Activated B cell treated with CpG ODN at 0.5 μM for 24 hours (primary cell): ENCODE results near the gene ARSB. TPM values are rescaled to one million over a fixed set of nuclear protein-coding genes. Genes with fewer than 3 reads are reported as not detected.

Experiments
- ATAC-seq: fragments of 200-7000 bp; cut with Tn5 transposase; one replicate; pipeline ENCODE4 v1.10.0; 2021; ENCODE audit warnings: low read depth, mild to moderate bottlenecking, moderate library complexity
- CTCF ChIA-PET: fragments of 350-600 bp; sonication (Branson Sonifier 250); formaldehyde crosslinking; loops from one replicate; lab custom pipeline; 2021; ENCODE audit warnings: antibody characterized with exemption; lab: Charles Lee
- POLR2A ChIA-PET: fragments of 350-600 bp; sonication (Branson Sonifier 250); formaldehyde crosslinking; loops from one replicate; lab custom pipeline; 2021; ENCODE audit warnings: antibody characterized with exemption; lab: Charles Lee
- DNase-seq: peaks from one replicate; pipeline ENCODE4 v3.0.0; 2022
- H3K27ac Mint-ChIP-seq: one replicate; pipeline ENCODE4 v1.8.0; 2020; ENCODE audit warnings: mixed read lengths
- H3K27me3 Mint-ChIP-seq: one replicate; pipeline ENCODE4 v1.8.0; 2021; ENCODE audit warnings: mixed read lengths
- H3K36me3 Mint-ChIP-seq: one replicate; pipeline ENCODE4 v1.8.0; 2021; ENCODE audit warnings: low read depth, mixed read lengths
- H3K4me1 Mint-ChIP-seq: one replicate; pipeline ENCODE4 v1.8.0; 2021; ENCODE audit warnings: mixed read lengths
- H3K4me3 Mint-ChIP-seq: one replicate; pipeline ENCODE4 v1.8.0; 2020; ENCODE audit warnings: mild to moderate bottlenecking, mixed read lengths
- H3K9me3 Mint-ChIP-seq: one replicate; pipeline ENCODE4 v1.8.0; 2020; ENCODE audit warnings: mixed read lengths
- intact Hi-C: fragments of 100-400 bp; cut with micrococcal nuclease; formaldehyde crosslinking; loops from one replicate; pipeline ENCODE4 v1.15.1; 2024
- total RNA-seq: library from RNA; stranded (reverse); gene quantifications from 2 replicates; pipeline ENCODE4 v1.2.3, GENCODE V29; 2022
- TF ChIP-seq, protein P1 (sequence below): fragments of 200-600 bp; IDR thresholded peaks from one replicate; pipeline ENCODE4 v1.8.0; 2022; ENCODE audit warnings: antibody characterized with exemption, mild to moderate bottlenecking

ARSB gene
- total RNA-seq, 1 donor from 2014 or later, result 15.6 TPM

DNA sequence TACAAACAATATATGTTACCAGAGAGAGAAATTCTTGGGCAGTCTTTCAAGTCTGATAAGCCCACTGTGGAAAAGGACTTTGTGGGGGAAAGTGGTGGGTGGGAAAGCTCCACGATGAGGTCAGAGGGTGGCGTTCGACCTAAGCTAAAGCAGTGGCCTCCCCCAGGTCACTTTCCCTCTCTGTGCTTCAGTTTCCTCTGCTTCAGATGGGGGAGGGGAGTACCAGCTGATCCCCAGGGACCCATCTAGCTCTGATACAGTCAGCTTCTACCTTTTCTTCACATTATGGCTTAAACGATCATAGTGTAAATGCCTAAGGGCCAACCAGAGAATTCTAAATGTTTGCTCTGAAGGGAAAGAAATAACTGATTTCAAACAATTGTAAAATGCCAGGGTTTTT is 36.6 kb upstream of the ARSB start:
- peaks cover 51% of the 10 kb centered on the region for H3K27me3 Mint-ChIP-seq
- DNase-seq (no peak), ATAC-seq (no peak)
- no peaks in the 10 kb centered on the region for H3K36me3 Mint-ChIP-seq
- no peak overlapping the region for H3K27ac Mint-ChIP-seq
- TF ChIP-seq, protein P1, sequence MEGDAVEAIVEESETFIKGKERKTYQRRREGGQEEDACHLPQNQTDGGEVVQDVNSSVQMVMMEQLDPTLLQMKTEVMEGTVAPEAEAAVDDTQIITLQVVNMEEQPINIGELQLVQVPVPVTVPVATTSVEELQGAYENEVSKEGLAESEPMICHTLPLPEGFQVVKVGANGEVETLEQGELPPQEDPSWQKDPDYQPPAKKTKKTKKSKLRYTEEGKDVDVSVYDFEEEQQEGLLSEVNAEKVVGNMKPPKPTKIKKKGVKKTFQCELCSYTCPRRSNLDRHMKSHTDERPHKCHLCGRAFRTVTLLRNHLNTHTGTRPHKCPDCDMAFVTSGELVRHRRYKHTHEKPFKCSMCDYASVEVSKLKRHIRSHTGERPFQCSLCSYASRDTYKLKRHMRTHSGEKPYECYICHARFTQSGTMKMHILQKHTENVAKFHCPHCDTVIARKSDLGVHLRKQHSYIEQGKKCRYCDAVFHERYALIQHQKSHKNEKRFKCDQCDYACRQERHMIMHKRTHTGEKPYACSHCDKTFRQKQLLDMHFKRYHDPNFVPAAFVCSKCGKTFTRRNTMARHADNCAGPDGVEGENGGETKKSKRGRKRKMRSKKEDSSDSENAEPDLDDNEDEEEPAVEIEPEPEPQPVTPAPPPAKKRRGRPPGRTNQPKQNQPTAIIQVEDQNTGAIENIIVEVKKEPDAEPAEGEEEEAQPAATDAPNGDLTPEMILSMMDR, result no peak
- ChIA-PET CTCF (interaction anchor here (0.9 to 4.6 kb wide), 9 partner anchors 12 to 836 kb away, joined by 3 to 47 read pairs (median 7); partner anchors contain the start of gene ARSB), POLR2A (interaction anchor here (3.2 kb wide), 1 partner anchor 37 kb away, joined by 16 read pairs; the partner anchor contains the start of gene ARSB)
- H3K9me3 Mint-ChIP-seq, result no peaks in the 10 kb centered on the region
- no peak overlapping the region for H3K4me3 Mint-ChIP-seq
- H3K4me1 Mint-ChIP-seq, result peaks cover 17% of the 10 kb centered on the region
- intact Hi-C loops, result loop anchor here (1.0 to 2.0 kb wide), 6 partner anchors 37 to 1062 kb away; partner anchors contain the start of gene ARSB

DNA sequence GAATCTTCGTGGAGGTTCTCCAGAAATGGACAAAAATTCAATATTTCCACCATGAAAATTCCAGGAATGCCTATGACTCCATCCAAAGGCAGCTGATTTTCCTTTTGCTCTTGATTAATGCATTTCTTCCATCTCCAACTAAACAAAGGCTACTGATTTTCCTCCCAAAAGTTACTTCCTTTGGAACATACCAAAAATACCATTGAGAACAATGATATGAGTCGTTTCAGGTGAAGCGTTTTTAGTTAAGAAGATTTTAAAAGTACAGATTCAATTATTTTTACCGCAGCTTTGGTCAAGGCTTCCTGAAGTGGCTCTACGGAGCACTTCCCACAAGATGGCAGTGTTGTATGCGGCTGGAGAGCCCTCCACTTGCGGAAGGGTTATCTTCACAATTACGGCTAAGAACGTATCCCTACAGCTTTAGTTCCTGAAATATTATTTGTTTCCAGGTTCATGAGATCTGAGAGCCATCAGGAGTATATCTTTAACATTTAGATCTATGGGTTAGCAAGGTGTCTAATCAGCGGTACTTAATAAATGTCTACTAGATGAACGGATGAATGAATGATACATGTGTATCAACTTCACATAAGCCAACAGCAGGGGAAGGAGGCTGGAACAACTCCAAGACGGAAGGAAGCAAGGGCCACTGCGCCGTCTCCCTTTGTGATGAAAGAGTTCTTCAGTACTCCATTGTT is 35.9 kb upstream of the ARSB start:
- Mint-ChIP-seq H3K4me1 (peaks cover 17% of the 10 kb centered on the region), H3K27ac (no peak overlapping the region), H3K27me3 (peaks cover 50% of the 10 kb centered on the region), H3K4me3 (no peak overlapping the region), H3K9me3 (no peaks in the 10 kb centered on the region), H3K36me3 (no peaks in the 10 kb centered on the region)
- ChIA-PET CTCF (interaction anchor here (0.7 to 4.6 kb wide), 16 partner anchors 8 to 554 kb away, joined by 3 to 47 read pairs (median 4); partner anchors contain the start of gene ARSB), POLR2A (interaction anchor here (3.2 kb wide), 1 partner anchor 36 kb away, joined by 16 read pairs; the partner anchor contains the start of gene ARSB)
- peak; percentile 66 for ATAC-seq
- DNase-seq, result no peak
- intact Hi-C loops, result loop anchor here (1.0 to 2.0 kb wide), 6 partner anchors 36 to 1062 kb away; partner anchors contain the start of gene ARSB
- TF ChIP-seq, protein P1, result no peak

DNA sequence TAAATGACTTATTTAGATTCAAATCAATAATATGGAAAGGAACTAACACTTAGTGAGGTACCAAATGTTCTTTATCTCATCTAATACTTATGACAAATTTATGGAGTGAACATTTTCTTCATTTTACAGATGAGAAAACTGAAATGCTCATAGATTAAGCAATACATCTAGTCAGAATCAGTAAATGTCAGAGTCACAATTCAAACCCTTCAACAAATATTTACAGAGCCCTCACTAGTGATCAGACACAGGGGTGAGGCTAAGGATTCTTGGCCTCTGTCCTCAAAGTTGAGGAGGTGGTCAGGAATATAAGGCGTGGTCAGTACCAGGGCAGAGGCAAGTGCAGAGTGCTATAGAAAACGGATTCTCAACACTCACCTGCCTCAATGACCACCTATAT is 29.5 kb upstream of the ARSB start:
- POLR2A ChIA-PET, result no interaction called here
- no peaks in the 10 kb centered on the region for H3K36me3 Mint-ChIP-seq
- H3K27ac Mint-ChIP-seq, result no peak overlapping the region
- H3K27me3 Mint-ChIP-seq, result peaks cover 15% of the 10 kb centered on the region
- ATAC-seq, result no peak
- H3K4me3 Mint-ChIP-seq, result no peak overlapping the region
- peaks cover 8% of the 10 kb centered on the region for H3K9me3 Mint-ChIP-seq
- TF ChIP-seq, protein P1, result no peak
- no peaks in the 10 kb centered on the region for H3K4me1 Mint-ChIP-seq
- no peak for DNase-seq
- intact Hi-C loops, result no loop called here
- CTCF ChIA-PET, result no interaction called here

DNA sequence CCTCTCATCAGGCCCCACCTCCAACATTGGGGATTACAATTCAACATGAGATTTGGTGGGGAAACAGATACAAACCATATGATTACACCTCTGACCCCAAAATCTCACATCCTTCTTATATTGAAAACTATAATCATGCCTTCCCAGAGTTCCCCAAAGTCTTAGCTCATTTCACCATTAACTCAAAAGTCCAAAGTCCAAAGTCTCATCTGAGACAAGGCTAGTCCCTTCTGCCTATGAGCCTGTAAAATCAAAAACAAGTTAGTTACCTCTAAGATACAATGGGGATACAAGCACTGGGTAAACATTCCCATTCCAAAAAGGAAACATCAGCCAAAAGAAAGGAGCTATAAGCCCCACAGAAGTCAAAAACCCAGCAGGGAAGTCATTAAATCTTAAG is 26.8 kb upstream of the ARSB start:
- H3K4me3 Mint-ChIP-seq, result no peak overlapping the region
- intact Hi-C loops, result no loop called here
- CTCF ChIA-PET, result no interaction called here

More for the DNA sequence above, 26.8 kb upstream of the ARSB start:
- POLR2A ChIA-PET, result no interaction called here
- Mint-ChIP-seq H3K4me1 (no peaks in the 10 kb centered on the region), H3K36me3 (no peaks in the 10 kb centered on the region), H3K27ac (no peak overlapping the region), H3K27me3 (peaks cover 11% of the 10 kb centered on the region), H3K9me3 (peaks cover 8% of the 10 kb centered on the region)
- ATAC-seq (no peak), DNase-seq (no peak)
- TF ChIP-seq, protein P1, result no peak
